NCI-H524 (cell line): ENCODE measurements around the gene DNAJB12.
"Not testable (repeated sequence)": the region's sequence is repeated elsewhere in the genome, so short reads cannot be mapped to it uniquely, and the experiment has no call there.

Experiments
- DNase-seq, 2 experiments: peaks; one replicate each; lab custom pipeline; 2025; lab: John Stamatoyannopoulos, UW

DNAJB12 gene

GRCh38 chr10:72316386-72316700, 38.4 kb downstream of the DNAJB12 start:
- DNase-seq: no peak

- DNase-seq: no peak
These were observed 38.9 kb downstream of the DNAJB12 start for GRCh38 chr10:72315611-72316385.

GRCh38 chr10:72315054-72315453, 39.7 kb downstream of the DNAJB12 start:
- DNase-seq: no peak

- DNase-seq: no peak
These were observed 40.5 kb downstream of the DNAJB12 start for GRCh38 chr10:72314263-72314662.

- DNase-seq: no peak
These were observed 41.8 kb downstream of the DNAJB12 start for GRCh38 chr10:72312865-72313391.

GRCh38 chr10:72311667-72312066, 43.1 kb downstream of the DNAJB12 start:
- no peak for DNase-seq

- no peak for DNase-seq
These were observed 44.1 kb downstream of the DNAJB12 start for GRCh38 chr10:72310636-72311035.

GRCh38 chr10:72310241-72310633, 44.5 kb downstream of the DNAJB12 start:
- no peak for DNase-seq

- no peak for DNase-seq
These were observed 45.2 kb downstream of the DNAJB12 start for GRCh38 chr10:72309290-72310240.

GRCh38 chr10:72308320-72308987, 46.3 kb downstream of the DNAJB12 start:
- DNase-seq: no peak

GRCh38 chr10:72307711-72308110, 47.0 kb downstream of the DNAJB12 start:
- not testable (repeated sequence) for DNase-seq

- DNase-seq: no peak
These were observed 48.4 kb downstream of the DNAJB12 start for GRCh38 chr10:72306215-72306760.

- DNase-seq: no peak
These were observed 51.1 kb downstream of the DNAJB12 start for GRCh38 chr10:72303424-72304128.

GRCh38 chr10:72298592-72299519, 55.9 kb downstream of the DNAJB12 start:
- DNase-seq: no peak

- peak; percentile 56 to 87 for DNase-seq
These were observed 56.7 kb downstream of the DNAJB12 start for GRCh38 chr10:72297805-72298591.

- no peak for DNase-seq
These were observed 57.4 kb downstream of the DNAJB12 start for GRCh38 chr10:72297281-72297804.

GRCh38 chr10:72296829-72297280, 57.9 kb downstream of the DNAJB12 start:
- not testable (repeated sequence) for DNase-seq

GRCh38 chr10:72295330-72295910, 59.3 kb downstream of the DNAJB12 start:
- DNase-seq: no peak
